ENCODE data around the gene AURKA.
"Not testable (repeated sequence)": the region's sequence is repeated elsewhere in the genome, so short reads cannot be mapped to it uniquely, and the experiment has no call there.

Gene AURKA

DNA sequence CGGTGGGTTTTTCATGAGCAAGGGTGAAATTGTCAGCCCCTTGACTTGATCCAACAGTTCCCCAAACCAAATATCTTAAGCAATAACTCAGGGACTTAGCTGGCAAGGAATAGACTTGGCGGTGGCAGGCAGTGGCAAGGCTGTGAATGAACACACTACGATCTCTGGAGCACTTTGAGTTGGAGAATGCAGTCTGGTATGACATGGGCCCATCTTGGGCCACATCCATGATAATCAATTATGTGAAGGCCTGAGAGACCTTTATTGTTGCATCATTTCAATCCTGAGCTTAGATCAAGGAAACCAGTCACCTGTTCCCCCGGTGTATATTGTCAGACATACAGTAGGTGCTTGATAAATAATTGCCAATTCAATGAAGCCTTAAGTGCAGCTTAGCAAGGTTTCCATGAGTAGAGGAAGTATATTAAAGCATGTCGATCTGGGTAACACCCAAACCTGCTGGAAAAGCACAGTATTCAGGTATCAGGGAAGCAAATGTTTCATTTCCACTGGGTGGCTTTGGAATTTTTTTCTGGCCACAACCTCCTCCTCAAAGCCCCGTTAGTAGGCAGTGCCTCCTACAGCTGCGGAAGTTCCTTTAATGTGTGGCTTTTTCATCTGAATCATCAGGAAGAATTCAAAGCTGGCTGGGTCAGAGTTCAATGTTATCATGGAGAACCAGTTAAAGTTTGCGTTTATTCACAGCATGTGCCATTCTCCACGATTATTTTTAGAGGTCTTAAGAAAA is 30.2 kb upstream of the AURKA start:
- no peak for DNase-seq (ENCODE audit: low read depth in 3 of 3)

DNA sequence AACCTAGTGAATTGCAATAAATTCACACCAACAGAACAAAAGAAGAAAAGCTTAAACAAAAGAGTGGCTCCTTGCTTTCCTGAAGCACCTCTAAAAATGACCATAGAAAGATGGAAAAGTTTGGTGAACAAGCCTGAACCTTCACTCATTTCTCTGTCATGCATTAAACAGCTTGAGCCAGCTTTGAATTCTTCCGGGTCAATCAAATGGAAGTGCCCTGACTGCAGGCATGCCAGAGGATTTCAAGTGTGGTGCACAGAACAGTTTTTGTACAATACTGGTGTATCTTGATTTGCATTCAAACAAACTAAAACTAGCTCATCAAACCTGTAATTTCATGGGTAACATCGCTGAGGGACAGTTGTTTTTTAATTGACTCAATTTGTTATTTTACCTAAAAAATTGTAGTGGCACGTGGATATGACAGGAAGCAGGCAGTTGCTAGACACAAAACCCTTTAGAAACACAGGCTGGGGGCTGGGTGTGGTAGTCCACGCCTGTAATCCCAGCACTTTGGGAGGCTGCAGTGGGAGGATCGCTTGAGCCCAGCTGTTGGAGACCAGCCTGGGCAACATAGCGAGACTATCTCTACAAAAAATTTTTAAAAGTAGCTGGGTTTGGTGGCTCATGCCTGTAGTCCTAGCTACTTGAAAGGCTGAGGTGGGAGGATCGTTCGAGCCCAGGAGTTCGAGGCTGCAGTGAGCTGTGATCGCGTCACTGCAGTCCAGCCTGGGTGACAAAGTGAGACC is 29.1 kb upstream of the AURKA start:
- no peak for DNase-seq (ENCODE audit: low read depth in 3 of 3)

- no peak for DNase-seq (ENCODE audit: low read depth in 3 of 3)
These were observed 28.0 kb upstream of the AURKA start for GRCh38 chr20:56420028-56420427.

DNA sequence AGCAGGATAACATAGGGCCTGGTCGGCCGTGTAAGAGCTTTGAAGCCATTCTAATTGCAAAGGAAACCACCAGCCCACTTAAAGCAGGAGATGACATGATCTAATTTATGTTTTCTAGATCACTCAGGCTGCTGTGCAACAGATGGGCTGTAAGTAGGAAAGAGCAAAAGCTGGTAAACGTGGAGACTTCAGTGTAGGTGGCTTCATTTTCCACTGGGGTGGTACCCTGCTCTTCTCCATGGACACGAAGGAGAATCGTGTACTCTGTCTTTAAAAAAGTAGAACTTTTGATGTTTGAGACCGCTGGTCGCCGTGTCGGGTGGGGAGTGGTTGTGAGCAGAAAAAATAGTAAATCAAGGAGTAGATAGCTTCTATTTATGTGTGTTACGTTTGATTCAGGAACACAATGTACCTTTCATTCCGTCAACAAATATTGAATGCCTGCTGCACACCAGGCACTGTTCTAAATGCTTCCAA is 26.4 kb upstream of the AURKA start:
- DNase-seq (ENCODE audit: low read depth in 3 of 3): no peak

GRCh38 chr20:56417911-56418310 is 25.9 kb upstream of the AURKA start:
- DNase-seq (ENCODE audit: low read depth in 3 of 3): no peak

GRCh38 chr20:56417402-56417801 is 25.4 kb upstream of the AURKA start:
- DNase-seq (ENCODE audit: low read depth in 3 of 3): no peak

- DNase-seq (ENCODE audit: low read depth in 3 of 3): peak in 2 of 3 experiments; percentile 44 to 57
These were observed 23.1 kb upstream of the AURKA start for GRCh38 chr20:56414842-56415765.

- no peak for DNase-seq (ENCODE audit: low read depth in 3 of 3)
These were observed 20.9 kb upstream of the AURKA start for GRCh38 chr20:56412949-56413348.

DNA sequence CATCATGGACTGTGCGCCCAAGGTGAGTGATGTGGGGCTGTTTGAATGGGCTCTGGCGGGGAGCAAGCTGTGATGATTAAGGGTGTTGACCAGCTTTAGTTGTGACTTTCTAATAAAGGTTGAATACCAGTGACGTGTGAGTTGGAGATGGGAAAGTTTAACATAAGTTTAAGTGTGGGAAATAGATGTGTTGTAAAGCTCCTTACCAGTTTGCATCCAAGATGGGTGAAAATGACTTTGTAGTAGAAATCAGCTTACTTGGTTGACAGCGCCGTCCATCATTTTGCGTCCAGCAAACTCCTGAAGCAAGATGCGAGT is 20.4 kb upstream of the AURKA start:
- DNase-seq (ENCODE audit: low read depth in 3 of 3): no peak

GRCh38 chr20:56411759-56412472 is 19.9 kb upstream of the AURKA start, which contains the start of gene CASS4:
CASS4 (plus strand) TSS chr20:56412260; CDS start chr20:56412459, 199 bp downstream.
- no peak for DNase-seq (ENCODE audit: low read depth in 3 of 3)

GRCh38 chr20:56411287-56411686 is 19.3 kb upstream of the AURKA start:
- DNase-seq (ENCODE audit: low read depth in 3 of 3): not testable (repeated sequence)

DNA sequence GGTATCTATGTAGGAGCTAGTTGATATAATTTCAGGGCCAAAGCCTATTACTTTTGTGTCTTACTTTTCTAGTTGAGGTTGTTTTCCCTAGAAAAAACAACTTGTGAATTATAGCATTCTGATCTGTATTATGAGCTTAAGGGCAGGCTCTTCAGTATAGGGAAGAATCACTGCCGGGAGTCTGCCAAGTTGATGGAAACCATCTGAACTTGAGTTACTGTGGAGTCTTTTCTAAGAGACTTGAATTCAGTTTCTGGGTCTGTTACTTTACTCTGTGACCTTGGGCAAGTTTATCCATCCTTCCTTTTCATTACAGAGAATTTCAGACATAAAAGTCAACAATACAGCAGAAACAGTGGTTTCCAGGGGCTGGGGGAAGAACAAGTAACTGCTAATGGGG is 17.9 kb upstream of the AURKA start:
- no peak for DNase-seq (ENCODE audit: low read depth in 3 of 3)

GRCh38 chr20:56409521-56409920 is 17.5 kb upstream of the AURKA start:
- DNase-seq (ENCODE audit: low read depth in 3 of 3): no peak

DNA sequence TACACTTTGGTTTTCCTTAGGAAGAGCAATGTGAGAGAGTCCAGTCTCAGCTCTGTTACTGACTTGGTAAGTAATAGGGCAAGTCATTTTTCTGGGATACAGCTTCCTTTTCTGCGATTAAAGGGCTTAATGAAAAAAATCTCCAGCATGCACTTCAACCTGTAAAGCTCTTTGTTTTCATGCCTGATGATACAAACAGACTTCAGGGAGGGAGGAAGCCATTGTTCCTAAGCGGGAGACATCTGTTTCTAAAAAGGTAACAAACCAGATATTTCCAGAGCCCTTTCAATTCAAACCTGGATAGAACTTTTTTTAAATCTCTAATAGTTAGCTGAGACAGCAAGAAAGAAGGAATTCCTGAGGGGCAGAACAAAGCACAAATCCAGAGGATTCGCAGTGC is 14.9 kb upstream of the AURKA start:
- DNase-seq (ENCODE audit: low read depth in 3 of 3): no peak

GRCh38 chr20:56405356-56405755 is 13.3 kb upstream of the AURKA start:
- not testable (repeated sequence) for DNase-seq (ENCODE audit: low read depth in 3 of 3)

GRCh38 chr20:56403465-56403864 is 11.4 kb upstream of the AURKA start:
- DNase-seq (ENCODE audit: low read depth in 3 of 3): no peak

- DNase-seq (ENCODE audit: low read depth in 3 of 3): peak in 1 of 3 experiments; percentile 47
These were observed 8.1 kb upstream of the AURKA start for GRCh38 chr20:56400001-56400640.

DNA sequence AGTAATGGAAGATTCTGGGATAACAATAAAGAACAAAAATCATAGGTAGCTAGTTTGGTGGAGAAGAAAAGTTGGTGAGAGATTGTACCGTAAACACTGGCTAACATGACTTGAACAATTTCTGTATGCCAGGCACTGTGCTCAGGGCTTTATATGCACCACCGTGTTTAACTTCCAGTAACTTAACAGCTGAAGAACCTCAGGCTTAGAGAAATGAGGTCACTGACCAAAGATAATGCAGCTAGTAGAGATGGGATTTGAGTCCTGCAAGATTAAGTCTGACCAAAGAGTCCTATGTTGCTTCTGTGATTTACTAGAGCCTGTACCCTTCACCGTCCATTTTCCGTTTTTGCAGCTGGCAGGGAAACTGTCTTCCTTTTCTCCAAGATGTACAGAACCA is 3.2 kb upstream of the AURKA start:
- no peak for DNase-seq (ENCODE audit: low read depth in 3 of 3)

- no peak for DNase-seq (ENCODE audit: low read depth in 3 of 3)
These were observed 1.6 kb upstream of the AURKA start for GRCh38 chr20:56393653-56394052.

GRCh38 chr20:56392881-56393482 is 967 bp upstream of the AURKA start:
- no peak for DNase-seq (ENCODE audit: low read depth in 3 of 3)
